SH-SY5Y (cell line): ENCODE results near the gene THSD7A.

Source experiments
- GATA2 ChIP-seq: IDR thresholded peaks from 2 replicates; pipeline ENCODE4 v1.6.1; 2011; ENCODE audit warnings: mild to moderate bottlenecking, low read depth, low read length
- GATA3 ChIP-seq: IDR thresholded peaks from 2 replicates; pipeline ENCODE4 v1.6.1; 2011; ENCODE audit warnings: low read depth, mild to moderate bottlenecking, low read length, moderate library complexity

- TF ChIP-seq GATA3 (no peak), GATA2 (no peak)
Observed at GRCh38 chr7:11374629-11375028, 457.4 kb downstream of the THSD7A start.
